ENCODE measurements around the gene POU2F2. TPM values are rescaled to one million over a fixed set of nuclear protein-coding genes. Genes with fewer than 3 reads are reported as not detected.

The POU2F2 gene
- total RNA-seq, 1 donor from 2014 or later = 5.6 TPM

DNA sequence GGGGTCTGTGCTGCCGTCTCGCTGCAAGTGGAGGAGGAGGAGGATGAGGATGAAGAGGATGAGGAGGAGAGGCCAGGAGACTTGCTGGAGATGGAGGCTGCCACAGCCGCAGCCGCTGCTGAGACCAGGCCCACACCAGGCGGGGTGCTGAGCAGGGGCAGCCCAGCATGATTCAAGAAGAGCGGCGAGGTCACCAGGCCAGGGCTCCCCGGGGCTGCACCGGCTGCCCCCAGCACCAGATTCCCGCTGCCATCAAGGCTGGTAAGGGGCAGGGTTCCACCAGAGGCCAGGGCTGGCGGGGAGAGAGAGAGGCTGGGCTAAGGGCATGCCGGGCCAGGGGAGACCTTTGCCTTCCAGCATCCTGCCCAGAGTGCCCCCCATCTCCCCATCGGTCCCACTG is 40.9 kb downstream of the POU2F2 start:
- intact Hi-C loops (cut with DNase I) = no loop called here
- DNase-seq (ENCODE audit: low spot score) (no peak), ATAC-seq (no peak)

- intact Hi-C loops (cut with DNase I) = no loop called here
- ATAC-seq (no peak), DNase-seq (ENCODE audit: low spot score) (no peak)
Observed at GRCh38 chr19:42090672-42091071, 41.6 kb downstream of the POU2F2 start.

- DNase-seq (ENCODE audit: low spot score) (no peak), ATAC-seq (no peak)
- intact Hi-C loops (cut with DNase I) = no loop called here
Observed at GRCh38 chr19:42089772-42090171, 42.5 kb downstream of the POU2F2 start.

- ATAC-seq (no peak), DNase-seq (ENCODE audit: low spot score) (no peak)
- intact Hi-C loops (cut with DNase I) = no loop called here
Observed at GRCh38 chr19:42089191-42089750, 43.0 kb downstream of the POU2F2 start.

DNA sequence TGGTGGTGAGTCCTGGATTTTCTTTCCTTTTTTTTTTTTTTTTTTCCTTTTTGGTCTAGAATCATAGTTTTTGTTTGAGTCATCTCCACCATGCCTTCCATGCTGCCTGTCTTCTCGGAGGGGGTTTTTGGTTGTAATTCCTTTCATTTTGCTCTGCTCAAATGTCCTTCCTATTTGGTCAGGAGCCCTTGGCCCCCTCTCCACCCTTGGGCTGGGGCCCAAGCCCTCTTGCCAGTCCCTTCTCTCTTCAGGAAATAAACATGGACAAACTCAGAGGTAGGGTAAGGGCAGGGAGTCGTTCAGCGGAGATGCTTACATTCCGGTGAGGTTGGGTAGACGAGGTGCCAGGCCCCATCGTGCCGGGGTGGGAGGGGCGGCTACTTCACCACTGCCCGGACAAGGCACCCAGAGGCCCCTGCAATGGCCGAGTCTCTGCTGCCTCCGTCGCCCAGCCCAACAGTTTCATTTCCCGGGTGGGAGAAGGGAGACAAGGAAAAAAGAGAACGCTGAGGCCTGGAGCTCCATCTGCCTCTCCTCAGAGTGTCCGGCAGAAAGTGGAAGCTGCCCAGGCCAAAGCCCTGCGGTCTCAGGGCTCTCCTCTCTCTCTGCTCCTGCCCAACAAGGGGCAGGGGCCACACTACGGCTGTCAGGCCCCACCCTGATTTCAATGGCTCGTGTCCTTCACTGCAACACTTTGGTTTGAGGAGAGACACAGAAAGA is 43.6 kb downstream of the POU2F2 start:
- no peak for DNase-seq (ENCODE audit: low spot score)
- no peak for ATAC-seq
- intact Hi-C loops (cut with DNase I) = no loop called here

DNA sequence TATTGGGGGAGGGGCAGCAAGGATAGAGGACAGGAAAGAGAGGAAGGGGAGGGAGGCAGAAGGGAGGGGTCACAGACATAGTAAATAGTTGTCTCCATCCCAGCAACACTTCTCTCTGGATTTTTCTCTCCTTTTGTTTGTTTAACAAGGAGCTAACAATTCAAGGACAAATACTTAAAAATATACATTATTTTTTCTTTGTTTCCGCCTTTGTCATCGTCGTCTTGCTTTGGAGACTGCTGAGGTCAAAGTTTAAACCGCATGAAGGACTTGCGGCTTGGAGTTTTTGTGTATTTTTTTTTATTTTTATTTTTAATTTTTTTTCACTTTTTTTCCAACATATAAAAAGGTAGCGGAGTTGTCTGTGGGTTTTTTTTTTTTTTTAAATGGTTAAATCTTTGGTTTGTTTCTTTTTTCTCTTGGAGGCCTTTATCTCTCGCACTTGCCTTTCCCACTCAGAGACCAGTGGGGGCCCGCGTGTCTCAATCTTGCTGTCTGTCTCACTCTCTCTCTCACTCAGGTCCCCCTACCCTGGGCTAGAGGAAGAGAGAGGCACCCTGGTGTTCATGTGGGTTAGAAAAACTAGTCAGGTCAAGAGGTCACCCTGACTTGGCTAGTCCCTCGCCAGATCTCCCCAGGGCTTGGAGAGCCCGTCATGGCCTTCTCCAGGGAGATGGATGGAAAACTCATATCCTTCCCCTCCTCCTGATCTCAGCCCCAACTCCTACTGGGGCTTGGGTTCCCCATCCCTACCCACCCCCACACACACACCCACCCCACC is 45.3 kb downstream of the POU2F2 start:
- DNase-seq (ENCODE audit: low spot score) (no peak), ATAC-seq (no peak)
- intact Hi-C loops (cut with DNase I) = no loop called here

DNA sequence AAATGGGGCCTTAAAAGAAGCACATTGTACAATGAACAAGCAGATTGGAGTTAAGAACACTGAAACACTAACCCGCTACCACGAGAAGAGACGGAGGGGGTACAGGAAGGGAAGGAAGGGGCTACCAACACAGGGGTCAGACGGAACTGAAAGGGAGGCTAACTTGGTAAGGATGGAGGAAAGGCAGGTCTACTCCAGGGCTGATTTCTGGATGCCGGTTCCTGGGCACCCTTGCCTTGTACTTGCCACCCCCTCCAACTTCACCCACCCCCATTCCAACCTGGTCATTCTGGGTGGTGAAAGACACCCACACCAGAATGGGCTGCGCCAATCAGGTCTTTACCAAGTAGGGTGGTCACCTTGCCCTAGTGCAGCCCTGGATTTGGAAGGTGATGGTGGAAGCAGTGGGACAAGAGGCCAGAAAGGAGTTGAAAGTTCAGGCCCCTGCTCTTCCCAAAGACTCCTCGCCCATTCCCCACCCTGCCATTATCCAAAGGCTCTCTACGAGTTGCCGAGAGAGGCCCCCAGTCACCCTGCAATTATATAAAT is 46.0 kb downstream of the POU2F2 start:
- intact Hi-C loops (cut with DNase I) = no loop called here
- ATAC-seq (no peak), DNase-seq (ENCODE audit: low spot score) (no peak)

DNA sequence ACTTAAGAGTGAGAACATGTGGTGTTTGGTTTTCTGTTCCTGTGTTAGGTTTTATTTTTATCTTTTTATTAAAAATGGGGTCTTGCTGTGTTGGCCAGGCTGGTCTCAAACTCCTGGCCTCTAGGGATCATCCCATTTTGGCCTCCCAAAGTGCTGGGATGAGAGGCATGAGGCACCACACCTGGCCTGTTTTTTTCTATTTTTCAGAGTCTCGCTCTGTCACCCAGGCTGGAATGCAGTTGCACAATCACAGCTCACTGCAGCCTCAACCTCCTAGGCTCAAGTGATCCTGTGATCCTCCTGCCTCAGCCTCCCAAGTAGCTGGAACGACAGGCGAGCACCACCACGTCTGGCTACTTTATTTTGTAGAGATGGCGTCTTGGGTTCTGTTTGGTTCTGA is 48.7 kb downstream of the POU2F2 start:
- ATAC-seq = no peak
- intact Hi-C loops (cut with DNase I) = no loop called here
- DNase-seq (ENCODE audit: low spot score) = no peak

DNA sequence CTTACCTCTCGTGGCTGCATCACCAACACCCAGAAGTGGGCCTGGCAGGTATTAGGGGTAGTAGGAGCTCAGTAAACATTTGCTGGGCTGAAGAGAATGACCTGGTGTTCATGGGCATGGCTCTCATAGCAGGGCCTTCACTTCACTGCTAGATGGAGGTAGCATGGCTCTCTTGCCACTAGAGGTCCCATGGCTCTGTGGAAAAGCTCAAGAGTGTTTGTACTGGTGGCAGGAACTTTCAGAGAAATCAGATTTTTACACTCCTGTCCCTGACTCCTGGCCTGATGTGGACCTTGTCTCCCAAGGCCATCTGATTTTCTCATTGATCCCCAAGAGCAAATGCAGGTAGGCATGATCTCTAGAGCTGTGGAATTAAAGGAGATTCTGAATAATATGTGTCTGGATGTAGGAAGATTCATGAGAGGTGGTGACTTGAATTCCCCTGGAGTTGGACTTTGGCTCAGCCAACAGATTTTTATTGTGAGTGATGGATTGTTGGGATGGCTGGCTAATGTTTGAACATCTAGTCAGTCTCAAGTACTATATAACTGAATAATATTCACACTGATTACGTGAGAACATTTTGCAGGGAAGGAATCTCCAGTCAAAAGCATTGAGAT is 50.6 kb downstream of the POU2F2 start:
- ATAC-seq (no peak), DNase-seq (ENCODE audit: low spot score) (no peak)
- intact Hi-C loops (cut with DNase I) = no loop called here

DNA sequence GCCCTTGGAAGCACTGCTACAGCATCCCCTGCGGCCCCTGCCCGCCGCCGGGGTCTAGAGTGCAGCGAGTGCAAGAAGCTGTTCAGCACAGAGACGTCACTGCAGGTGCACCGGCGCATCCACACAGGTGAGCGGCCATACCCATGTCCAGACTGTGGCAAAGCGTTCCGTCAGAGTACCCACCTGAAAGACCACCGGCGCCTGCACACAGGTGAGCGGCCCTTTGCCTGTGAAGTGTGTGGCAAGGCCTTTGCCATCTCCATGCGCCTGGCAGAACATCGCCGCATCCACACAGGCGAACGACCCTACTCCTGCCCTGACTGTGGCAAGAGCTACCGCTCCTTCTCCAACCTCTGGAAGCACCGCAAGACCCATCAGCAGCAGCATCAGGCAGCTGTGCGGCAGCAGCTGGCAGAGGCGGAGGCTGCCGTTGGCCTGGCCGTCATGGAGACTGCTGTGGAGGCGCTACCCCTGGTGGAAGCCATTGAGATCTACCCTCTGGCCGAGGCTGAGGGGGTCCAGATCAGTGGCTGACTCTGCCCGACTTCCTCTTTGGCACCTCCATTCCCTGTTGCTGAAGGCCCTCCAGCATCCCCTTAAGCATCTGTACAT is 51.4 kb downstream of the POU2F2 start:
- ATAC-seq = no peak
- intact Hi-C loops (cut with DNase I) = no loop called here

DNA sequence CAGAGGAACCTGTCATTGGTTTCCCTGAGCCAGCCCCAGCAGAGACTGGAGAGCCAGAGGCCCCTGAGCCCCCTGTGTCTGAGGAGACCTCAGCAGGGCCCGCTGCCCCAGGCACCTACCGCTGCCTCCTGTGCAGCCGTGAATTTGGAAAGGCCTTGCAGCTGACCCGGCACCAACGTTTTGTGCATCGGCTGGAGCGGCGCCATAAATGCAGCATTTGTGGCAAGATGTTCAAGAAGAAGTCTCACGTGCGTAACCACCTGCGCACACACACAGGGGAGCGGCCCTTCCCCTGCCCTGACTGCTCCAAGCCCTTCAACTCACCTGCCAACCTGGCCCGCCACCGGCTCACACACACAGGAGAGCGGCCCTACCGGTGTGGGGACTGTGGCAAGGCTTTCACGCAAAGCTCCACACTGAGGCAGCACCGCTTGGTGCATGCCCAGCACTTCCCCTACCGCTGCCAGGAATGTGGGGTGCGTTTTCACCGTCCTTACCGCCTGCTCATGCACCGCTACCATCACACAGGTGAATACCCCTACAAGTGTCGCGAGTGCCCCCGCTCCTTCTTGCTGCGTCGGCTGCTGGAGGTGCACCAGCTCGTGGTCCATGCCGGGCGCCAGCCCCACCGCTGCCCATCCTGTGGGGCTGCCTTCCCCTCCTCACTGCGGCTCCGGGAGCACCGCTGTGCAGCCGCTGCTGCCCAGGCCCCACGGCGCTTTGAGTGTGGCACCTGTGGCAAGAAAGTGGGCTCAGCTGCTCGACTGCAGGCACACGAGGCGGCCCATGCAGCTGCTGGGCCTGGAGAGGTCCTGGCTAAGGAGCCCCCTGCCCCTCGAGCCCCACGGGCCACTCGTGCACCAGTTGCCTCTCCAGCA is 52.1 kb downstream of the POU2F2 start:
- DNase-seq (ENCODE audit: low spot score) = no peak
- intact Hi-C loops (cut with DNase I) = no loop called here
- no peak for ATAC-seq

More for the DNA sequence above, 51.4 kb downstream of the POU2F2 start:
- no peak for DNase-seq (ENCODE audit: low spot score)

GRCh38 chr19:42079276-42079669 is 53.0 kb downstream of the POU2F2 start:
- no peak for ATAC-seq
- intact Hi-C loops (cut with DNase I) = no loop called here
- DNase-seq (ENCODE audit: low spot score) = no peak

- DNase-seq (ENCODE audit: low spot score) (no peak), ATAC-seq (no peak)
- intact Hi-C loops (cut with DNase I) = no loop called here
Observed at GRCh38 chr19:42078538-42079275, 53.5 kb downstream of the POU2F2 start.

GRCh38 chr19:42078058-42078457 is 54.2 kb downstream of the POU2F2 start:
- intact Hi-C loops (cut with DNase I) = no loop called here
- DNase-seq (ENCODE audit: low spot score) (no peak), ATAC-seq (no peak)

DNA sequence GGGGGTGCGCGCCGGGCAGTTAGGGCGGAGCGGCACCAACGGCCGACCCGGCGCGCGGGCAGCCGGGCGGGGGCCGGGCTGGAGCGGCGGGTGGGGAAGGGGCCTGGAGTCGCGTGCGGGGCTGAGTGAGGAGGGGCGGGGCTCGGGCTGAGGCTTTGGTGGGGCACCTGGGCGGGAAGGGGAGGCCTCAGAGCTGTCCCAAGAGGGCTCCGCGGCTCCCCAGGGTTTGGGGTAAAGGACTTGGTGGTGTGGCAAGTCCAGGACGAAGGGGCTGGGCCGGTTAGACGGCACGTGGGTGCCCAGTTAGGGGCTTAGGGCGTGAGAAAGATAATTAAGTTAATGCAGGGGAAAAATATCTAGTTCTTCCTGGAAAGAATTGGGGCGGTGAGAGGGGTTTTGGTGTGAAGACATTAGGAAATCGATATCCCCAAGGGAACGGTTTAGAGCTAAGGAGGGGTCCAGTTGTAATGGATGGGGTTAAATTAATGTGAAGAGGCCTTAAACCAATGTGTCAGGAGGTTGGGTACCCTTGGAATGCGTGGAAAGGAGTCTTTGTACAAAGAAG is 55.8 kb downstream of the POU2F2 start:
- peak; percentile 82 for DNase-seq (ENCODE audit: low spot score)
- intact Hi-C loops (cut with DNase I) = no loop called here
- no peak for ATAC-seq

- intact Hi-C loops (cut with DNase I) = no loop called here
- peak; percentile 99 for DNase-seq (ENCODE audit: low spot score)
- peak; percentile 99 for ATAC-seq
Observed at GRCh38 chr19:42075616-42076379, 56.4 kb downstream of the POU2F2 start, which contains the start of gene ZNF574. Gene ZNF574 (plus strand): TSS chr19:42076166. CDS start chr19:42078607, 2,441 bp downstream.

- intact Hi-C loops (cut with DNase I) = no loop called here
- DNase-seq (ENCODE audit: low spot score) (no peak), ATAC-seq (no peak)
Observed at GRCh38 chr19:42075364-42075615, 57.0 kb downstream of the POU2F2 start.

All from sciatic nerve (tissue), 2 donors.